ENCODE results near the gene PTPN18.
"Not testable (repeated sequence)": the region's sequence is repeated elsewhere in the genome, so short reads cannot be mapped to it uniquely, and the experiment has no call there.

Gene PTPN18, protein sequence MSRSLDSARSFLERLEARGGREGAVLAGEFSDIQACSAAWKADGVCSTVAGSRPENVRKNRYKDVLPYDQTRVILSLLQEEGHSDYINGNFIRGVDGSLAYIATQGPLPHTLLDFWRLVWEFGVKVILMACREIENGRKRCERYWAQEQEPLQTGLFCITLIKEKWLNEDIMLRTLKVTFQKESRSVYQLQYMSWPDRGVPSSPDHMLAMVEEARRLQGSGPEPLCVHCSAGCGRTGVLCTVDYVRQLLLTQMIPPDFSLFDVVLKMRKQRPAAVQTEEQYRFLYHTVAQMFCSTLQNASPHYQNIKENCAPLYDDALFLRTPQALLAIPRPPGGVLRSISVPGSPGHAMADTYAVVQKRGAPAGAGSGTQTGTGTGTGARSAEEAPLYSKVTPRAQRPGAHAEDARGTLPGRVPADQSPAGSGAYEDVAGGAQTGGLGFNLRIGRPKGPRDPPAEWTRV

GRCh38 chr2:130355578-130356431 is at the start of gene PTPN18:
PTPN18 (plus strand) TSS chr2:130356056; CDS start chr2:130356108, 52 bp downstream.
- Mint-ChIP-seq H3K27ac (peak within 1 kb of the TSS; percentile 94), H3K4me1 (ENCODE audit: low read depth) (peaks cover 68% of the 10 kb centered on the region), H3K4me3 (peak within 1 kb of the TSS; percentile 93), H3K9me3 (no peaks in the 10 kb centered on the region), H3K36me3 (ENCODE audit: low read depth) (peaks cover 33% of the 10 kb centered on the region), H3K27me3 (no peaks in the 10 kb centered on the region)
- intact Hi-C loops (cut with micrococcal nuclease), result loop anchor here (1.0 to 5.0 kb wide), 3 partner anchors 14 to 174 kb away; partner anchors contain the start of genes IMP4, MZT2B and SMPD4

DNA sequence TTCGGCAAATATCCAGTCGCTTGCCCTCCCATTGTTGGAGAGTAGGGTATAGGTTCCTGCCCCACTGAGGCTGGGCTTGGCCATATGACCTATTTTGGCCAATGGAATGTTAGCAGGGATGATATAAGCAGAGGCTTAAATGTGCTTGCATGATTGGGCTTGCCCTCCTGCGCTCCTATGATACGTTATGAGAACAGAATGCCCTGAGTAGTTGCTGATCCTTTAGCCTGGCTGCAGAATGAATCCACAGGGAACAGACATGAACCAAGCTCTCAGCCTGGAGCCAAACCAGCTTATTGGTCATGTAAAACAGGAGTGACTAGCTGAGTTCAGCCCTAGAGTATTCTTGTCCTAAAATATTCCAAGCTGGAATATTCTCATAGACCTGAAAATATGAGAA is 48.0 kb upstream of the PTPN18 start:
- no peaks in the 10 kb centered on the region for H3K9me3 Mint-ChIP-seq
- intact Hi-C loops (cut with micrococcal nuclease), result no loop called here

GRCh38 chr2:130310881-130311280 is 45.0 kb upstream of the PTPN18 start:
- Mint-ChIP-seq H3K27me3 (peaks cover 4% of the 10 kb centered on the region), H3K36me3 (ENCODE audit: low read depth) (no peaks in the 10 kb centered on the region), H3K4me1 (ENCODE audit: low read depth) (no peaks in the 10 kb centered on the region), H3K27ac (no peak overlapping the region), H3K4me3 (no peak overlapping the region), H3K9me3 (no peaks in the 10 kb centered on the region)
- intact Hi-C loops (cut with micrococcal nuclease), result no loop called here

More for the DNA sequence above, 48.0 kb upstream of the PTPN18 start:
- Mint-ChIP-seq H3K36me3 (ENCODE audit: low read depth) (no peaks in the 10 kb centered on the region), H3K27ac (no peak overlapping the region), H3K4me1 (ENCODE audit: low read depth) (no peaks in the 10 kb centered on the region), H3K27me3 (peaks cover 4% of the 10 kb centered on the region), H3K4me3 (no peak overlapping the region)

GRCh38 chr2:130313812-130314334 is 42.0 kb upstream of the PTPN18 start:
- Mint-ChIP-seq H3K27ac (no peak overlapping the region), H3K9me3 (no peaks in the 10 kb centered on the region), H3K36me3 (ENCODE audit: low read depth) (no peaks in the 10 kb centered on the region), H3K4me3 (no peak overlapping the region), H3K4me1 (ENCODE audit: low read depth) (no peaks in the 10 kb centered on the region), H3K27me3 (no peaks in the 10 kb centered on the region)
- intact Hi-C loops (cut with micrococcal nuclease), result no loop called here

DNA sequence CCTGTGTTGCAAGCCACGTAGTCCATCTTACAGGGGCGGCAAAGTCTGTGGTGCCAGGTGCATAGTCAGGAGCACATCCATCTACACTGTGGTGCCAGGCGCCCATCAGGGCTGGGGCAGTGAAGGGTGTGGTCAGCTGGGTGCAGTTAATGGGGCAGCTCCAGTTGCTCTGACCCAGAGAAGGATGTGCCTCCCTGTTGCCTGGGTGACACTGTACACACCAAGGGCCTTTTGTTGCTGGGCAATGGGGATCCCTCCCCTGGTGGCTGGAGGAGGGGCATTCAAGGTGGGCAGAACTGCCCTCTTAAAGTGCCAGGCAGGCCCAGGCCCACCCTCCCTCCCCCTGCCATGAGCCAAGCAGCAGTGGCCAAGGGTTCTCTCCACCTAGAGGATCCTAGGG is 41.5 kb upstream of the PTPN18 start:
- Mint-ChIP-seq H3K27me3 (no peaks in the 10 kb centered on the region), H3K36me3 (ENCODE audit: low read depth) (no peaks in the 10 kb centered on the region), H3K4me1 (ENCODE audit: low read depth) (no peaks in the 10 kb centered on the region), H3K27ac (no peak overlapping the region), H3K9me3 (no peaks in the 10 kb centered on the region), H3K4me3 (no peak overlapping the region)
- intact Hi-C loops (cut with micrococcal nuclease), result no loop called here

GRCh38 chr2:130316596-130316995 is 39.3 kb upstream of the PTPN18 start:
- no peak overlapping the region for H3K27ac Mint-ChIP-seq
- no peaks in the 10 kb centered on the region for H3K4me1 Mint-ChIP-seq (ENCODE audit: low read depth)
- intact Hi-C loops (cut with micrococcal nuclease), result no loop called here
- H3K9me3 Mint-ChIP-seq, result no peaks in the 10 kb centered on the region
- peaks cover 5% of the 10 kb centered on the region for H3K27me3 Mint-ChIP-seq
- H3K36me3 Mint-ChIP-seq (ENCODE audit: low read depth), result no peaks in the 10 kb centered on the region
- H3K4me3 Mint-ChIP-seq, result no peak overlapping the region

DNA sequence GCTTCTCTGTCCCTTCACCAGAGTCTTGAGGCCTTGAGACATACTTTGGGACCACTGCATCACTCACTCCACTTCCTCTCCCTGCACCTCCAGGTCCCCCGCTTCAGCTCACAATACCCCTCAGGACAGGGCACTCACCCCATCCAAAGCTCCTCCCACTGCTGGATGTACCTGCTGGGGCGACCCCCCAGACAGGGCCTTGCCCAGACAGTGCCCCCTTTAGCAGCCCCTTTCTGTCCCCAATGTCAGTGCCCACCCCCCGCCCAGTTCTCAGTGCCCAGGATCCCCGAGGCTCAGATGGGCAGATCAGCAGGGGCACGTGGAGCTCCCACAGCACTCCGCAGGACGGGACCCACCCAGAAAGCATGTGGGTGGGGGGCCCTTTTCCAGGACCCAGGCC is 37.0 kb upstream of the PTPN18 start:
- intact Hi-C loops (cut with micrococcal nuclease), result no loop called here
- H3K9me3 Mint-ChIP-seq, result no peaks in the 10 kb centered on the region
- H3K4me1 Mint-ChIP-seq (ENCODE audit: low read depth), result no peaks in the 10 kb centered on the region
- H3K36me3 Mint-ChIP-seq (ENCODE audit: low read depth), result no peaks in the 10 kb centered on the region
- H3K27ac Mint-ChIP-seq, result no peak overlapping the region
- H3K4me3 Mint-ChIP-seq, result no peak overlapping the region
- peaks cover 11% of the 10 kb centered on the region for H3K27me3 Mint-ChIP-seq

DNA sequence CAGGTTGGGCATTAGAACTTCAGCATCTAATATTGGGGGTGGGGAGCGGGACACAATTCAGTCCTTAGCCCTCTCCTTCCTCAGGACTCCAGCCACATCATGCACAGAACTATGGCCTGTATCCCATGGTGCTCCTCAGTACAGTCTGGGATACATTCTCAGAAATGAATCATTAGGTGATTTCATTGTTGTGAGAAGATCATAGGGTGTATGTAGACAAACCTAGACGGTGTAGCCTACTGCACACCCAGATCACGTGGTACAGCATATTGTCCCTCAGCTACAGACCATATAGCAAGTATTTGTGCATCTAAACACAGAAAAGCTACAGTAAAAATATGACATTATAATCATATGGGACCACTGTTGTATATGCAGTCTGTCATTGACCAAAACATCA is 36.3 kb upstream of the PTPN18 start:
- no peaks in the 10 kb centered on the region for H3K9me3 Mint-ChIP-seq
- intact Hi-C loops (cut with micrococcal nuclease), result no loop called here

GRCh38 chr2:130327703-130328527 is 27.9 kb upstream of the PTPN18 start:
- H3K27ac Mint-ChIP-seq, result no peak overlapping the region
- no peaks in the 10 kb centered on the region for H3K36me3 Mint-ChIP-seq (ENCODE audit: low read depth)
- intact Hi-C loops (cut with micrococcal nuclease), result no loop called here
- H3K4me1 Mint-ChIP-seq (ENCODE audit: low read depth), result no peaks in the 10 kb centered on the region
- no peaks in the 10 kb centered on the region for H3K9me3 Mint-ChIP-seq
- H3K4me3 Mint-ChIP-seq, result no peak overlapping the region
- H3K27me3 Mint-ChIP-seq, result peaks cover 56% of the 10 kb centered on the region

More for the DNA sequence above, 36.3 kb upstream of the PTPN18 start:
- no peaks in the 10 kb centered on the region for H3K36me3 Mint-ChIP-seq (ENCODE audit: low read depth)
- no peak overlapping the region for H3K4me3 Mint-ChIP-seq
- no peaks in the 10 kb centered on the region for H3K4me1 Mint-ChIP-seq (ENCODE audit: low read depth)
- no peak overlapping the region for H3K27ac Mint-ChIP-seq
- H3K27me3 Mint-ChIP-seq, result peaks cover 18% of the 10 kb centered on the region

- H3K9me3 Mint-ChIP-seq, result no peaks in the 10 kb centered on the region
- H3K27me3 Mint-ChIP-seq, result peaks cover 53% of the 10 kb centered on the region
- no peak overlapping the region for H3K4me3 Mint-ChIP-seq
- no peaks in the 10 kb centered on the region for H3K36me3 Mint-ChIP-seq (ENCODE audit: low read depth)
- H3K4me1 Mint-ChIP-seq (ENCODE audit: low read depth), result no peaks in the 10 kb centered on the region
- intact Hi-C loops (cut with micrococcal nuclease), result no loop called here
- no peak overlapping the region for H3K27ac Mint-ChIP-seq
Observed at GRCh38 chr2:130328710-130329109, 27.1 kb upstream of the PTPN18 start.

- Mint-ChIP-seq H3K4me3 (no peak overlapping the region), H3K4me1 (ENCODE audit: low read depth) (no peaks in the 10 kb centered on the region), H3K27me3 (peaks cover 38% of the 10 kb centered on the region), H3K9me3 (no peaks in the 10 kb centered on the region), H3K36me3 (ENCODE audit: low read depth) (peaks cover 1% of the 10 kb centered on the region), H3K27ac (no peak overlapping the region)
- intact Hi-C loops (cut with micrococcal nuclease), result loop anchor here (1.0 to 5.0 kb wide), 2 partner anchors 175 to 396 kb away; no protein-coding TSS in a partner anchor
Observed at GRCh38 chr2:130332271-130333073, 23.4 kb upstream of the PTPN18 start.

GRCh38 chr2:130333253-130333652 is 22.6 kb upstream of the PTPN18 start:
- H3K4me1 Mint-ChIP-seq (ENCODE audit: low read depth); H3K36me3 Mint-ChIP-seq (ENCODE audit: low read depth); H3K4me3 Mint-ChIP-seq; H3K9me3 Mint-ChIP-seq; H3K27ac Mint-ChIP-seq: not testable (repeated sequence)
- peaks cover 36% of the 10 kb centered on the region for H3K27me3 Mint-ChIP-seq
- intact Hi-C loops (cut with micrococcal nuclease), result loop anchor here (5.0 kb wide), 1 partner anchor 176 kb away; no protein-coding TSS in a partner anchor

Measured in dendritic cell treated with granulocyte-macrophage colony-stimulating factor and Interleukin-4, amounts not matched to agents 40 ng/mL and 50 ng/mL, for 4 days (primary cell).